ENCODE results near the gene MBOAT7.

DNA sequence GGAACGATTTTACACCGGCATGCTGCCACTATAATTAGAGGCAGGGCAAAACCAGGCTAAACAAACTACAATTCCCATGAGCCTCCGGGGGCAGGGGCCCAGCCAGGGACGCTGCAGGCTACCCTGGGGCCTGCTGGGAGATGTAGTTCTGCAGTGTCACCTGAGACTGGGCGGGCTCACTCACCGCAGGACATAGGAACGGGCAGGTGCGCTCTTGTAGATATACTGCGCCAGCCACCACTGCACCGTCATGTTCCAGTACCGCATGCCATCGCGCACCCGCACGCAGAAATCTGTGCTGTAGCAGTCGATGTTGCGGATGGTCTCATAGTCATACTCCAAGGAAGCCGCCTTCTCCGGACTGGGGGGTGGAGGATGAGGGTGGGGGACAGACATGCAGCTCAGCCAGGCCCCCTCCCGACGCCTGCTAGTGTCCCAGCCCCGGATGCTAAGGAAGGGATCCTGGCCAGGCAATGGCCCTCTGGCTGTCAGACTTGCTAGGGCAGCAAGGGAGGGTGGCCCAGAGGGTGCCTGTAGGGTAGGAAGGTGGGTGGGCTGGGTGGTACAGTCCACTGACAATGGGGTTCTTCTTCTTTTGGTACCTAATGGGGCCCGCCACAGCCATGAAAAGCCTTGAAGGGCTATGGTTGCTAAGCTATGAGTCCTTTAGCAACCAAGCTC lies 10.7 kb downstream of the MBOAT7 start:
- TF ChIP-seq RNF2 (IDR thresholded peaks at IDR 0.05; ENCODE audit: borderline replicate concordance, low read depth, low read length, missing control alignments, poor library complexity, severe bottlenecking) (no peak), BRCA1 (IDR thresholded peaks at IDR 0.05; ENCODE audit: low read depth, low read length) (no peak), CBX8 (IDR thresholded peaks at IDR 0.05; ENCODE audit: borderline replicate concordance, low read depth, low read length) (no peak), JUN (IDR thresholded peaks at IDR 0.05; ENCODE audit: low read depth, low read length) (no peak), ZNF274 (IDR thresholded peaks at IDR 0.05; ENCODE audit: borderline replicate concordance, extremely low read depth, low read length) (no peak)
- TF ChIP-seq, protein P1, sequence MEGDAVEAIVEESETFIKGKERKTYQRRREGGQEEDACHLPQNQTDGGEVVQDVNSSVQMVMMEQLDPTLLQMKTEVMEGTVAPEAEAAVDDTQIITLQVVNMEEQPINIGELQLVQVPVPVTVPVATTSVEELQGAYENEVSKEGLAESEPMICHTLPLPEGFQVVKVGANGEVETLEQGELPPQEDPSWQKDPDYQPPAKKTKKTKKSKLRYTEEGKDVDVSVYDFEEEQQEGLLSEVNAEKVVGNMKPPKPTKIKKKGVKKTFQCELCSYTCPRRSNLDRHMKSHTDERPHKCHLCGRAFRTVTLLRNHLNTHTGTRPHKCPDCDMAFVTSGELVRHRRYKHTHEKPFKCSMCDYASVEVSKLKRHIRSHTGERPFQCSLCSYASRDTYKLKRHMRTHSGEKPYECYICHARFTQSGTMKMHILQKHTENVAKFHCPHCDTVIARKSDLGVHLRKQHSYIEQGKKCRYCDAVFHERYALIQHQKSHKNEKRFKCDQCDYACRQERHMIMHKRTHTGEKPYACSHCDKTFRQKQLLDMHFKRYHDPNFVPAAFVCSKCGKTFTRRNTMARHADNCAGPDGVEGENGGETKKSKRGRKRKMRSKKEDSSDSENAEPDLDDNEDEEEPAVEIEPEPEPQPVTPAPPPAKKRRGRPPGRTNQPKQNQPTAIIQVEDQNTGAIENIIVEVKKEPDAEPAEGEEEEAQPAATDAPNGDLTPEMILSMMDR (IDR thresholded peaks at IDR 0.05; ENCODE audit: control extremely low read depth in 1 of 3, insufficient read depth in 1 of 3, low read depth in 1 of 3, low read length in 3 of 3), result no peak
- TF ChIP-seq, protein P2, sequence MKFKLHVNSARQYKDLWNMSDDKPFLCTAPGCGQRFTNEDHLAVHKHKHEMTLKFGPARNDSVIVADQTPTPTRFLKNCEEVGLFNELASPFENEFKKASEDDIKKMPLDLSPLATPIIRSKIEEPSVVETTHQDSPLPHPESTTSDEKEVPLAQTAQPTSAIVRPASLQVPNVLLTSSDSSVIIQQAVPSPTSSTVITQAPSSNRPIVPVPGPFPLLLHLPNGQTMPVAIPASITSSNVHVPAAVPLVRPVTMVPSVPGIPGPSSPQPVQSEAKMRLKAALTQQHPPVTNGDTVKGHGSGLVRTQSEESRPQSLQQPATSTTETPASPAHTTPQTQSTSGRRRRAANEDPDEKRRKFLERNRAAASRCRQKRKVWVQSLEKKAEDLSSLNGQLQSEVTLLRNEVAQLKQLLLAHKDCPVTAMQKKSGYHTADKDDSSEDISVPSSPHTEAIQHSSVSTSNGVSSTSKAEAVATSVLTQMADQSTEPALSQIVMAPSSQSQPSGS (IDR thresholded peaks at IDR 0.05; ENCODE audit: low read length), result no peak
